NCI-H1092 treated with DMSO at 0.1 percent for 48 hours (cell line): ENCODE results near the gene KRT3.

Experiments
- DNase-seq: peaks from one replicate; lab custom pipeline; 2025; lab: John Stamatoyannopoulos, UW

The KRT3 gene

DNA sequence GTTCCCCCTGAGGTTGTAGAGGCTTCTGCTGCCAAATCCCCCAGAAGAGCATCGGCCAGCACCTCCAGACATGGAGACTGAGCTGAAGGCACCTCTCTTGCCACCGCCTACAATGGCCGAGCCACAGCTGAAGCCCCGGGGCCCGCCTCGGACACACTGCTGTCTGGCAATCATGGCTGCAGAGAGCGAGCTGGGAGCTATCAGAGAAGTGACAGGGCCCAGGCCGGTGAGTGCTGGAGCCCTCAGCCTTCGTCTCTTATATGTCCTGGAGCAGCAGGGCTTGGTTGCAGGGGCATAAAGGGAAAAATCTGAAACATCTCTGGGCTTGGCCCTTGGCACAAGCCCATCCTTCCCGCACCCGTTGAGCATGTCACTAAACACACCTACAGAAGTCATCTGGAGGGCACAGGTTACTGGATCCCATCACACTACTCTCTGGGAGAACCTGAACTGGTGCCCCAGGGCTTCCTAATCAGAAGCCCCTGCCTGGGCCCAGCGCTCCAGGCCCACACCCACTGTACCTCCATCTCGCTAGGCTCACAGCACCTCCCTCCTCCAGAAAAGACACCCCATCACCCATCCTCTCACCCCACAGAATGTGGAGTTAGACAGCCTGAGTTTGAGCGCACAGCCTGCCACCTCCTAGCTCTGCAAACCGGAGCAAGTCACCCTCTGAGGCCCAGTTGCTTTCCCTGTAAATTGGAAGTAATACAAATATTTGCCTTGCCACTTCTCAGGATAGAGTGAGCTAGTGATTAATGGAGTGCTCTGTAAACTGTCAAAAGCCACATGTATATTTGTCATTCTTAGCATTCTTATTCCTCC lies 18.2 kb upstream of the KRT3 start, which contains the start of gene KRT4:
KRT4 (minus strand) TSS at position 232 of the 825 bp plus-strand sequence; CDS start at position 174, 58 bp downstream.
- DNase-seq: peak; percentile 13

DNA sequence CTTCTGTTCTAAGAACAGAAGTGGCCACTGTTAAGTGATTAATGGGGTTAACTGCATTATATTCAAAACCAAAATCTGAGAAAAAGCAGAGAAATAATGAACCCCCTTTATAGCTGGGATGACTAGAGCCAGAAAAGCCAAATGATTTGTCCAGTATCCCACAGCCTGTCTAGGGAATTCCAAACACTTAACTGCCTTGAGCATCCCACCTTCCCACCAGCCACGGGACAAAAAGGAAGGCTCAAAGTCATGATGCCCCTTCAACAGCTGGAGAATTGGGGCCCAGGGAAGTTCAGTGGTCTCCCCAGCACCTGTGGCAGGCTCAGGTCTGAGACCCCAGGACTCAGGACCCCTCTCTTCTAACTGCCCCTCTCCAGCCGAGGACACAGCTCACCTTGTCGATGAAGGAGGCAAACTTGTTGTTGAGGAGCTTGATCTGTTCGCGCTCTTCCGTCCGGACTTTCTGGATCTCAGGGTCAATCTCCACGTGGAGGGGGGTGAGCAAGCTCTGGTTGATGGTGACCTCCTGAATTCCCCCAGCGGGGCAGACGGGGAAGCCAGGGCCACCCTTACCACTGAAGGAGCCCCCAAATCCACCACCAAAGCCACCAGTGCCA lies 17.4 kb upstream of the KRT3 start:
- no peak for DNase-seq

DNA sequence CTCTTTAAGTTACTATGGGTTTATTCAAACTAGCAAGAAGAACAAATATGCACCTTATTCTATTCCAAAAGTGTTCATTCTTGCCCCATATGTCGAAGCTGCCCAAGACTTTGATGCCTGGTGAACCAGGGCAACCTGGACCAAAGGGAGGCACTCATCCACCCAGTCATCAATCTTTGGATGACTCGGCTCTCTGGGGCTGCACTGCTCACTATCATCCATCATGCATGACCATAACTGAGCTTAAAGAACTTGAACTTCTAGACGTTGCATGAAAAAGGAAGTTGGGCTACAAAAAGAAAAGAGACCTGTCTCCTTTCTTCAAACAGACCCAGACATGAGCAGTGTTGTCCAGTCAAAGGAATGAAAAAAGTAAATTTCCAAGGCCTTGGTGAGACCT lies 16.8 kb upstream of the KRT3 start:
- DNase-seq: no peak

DNA sequence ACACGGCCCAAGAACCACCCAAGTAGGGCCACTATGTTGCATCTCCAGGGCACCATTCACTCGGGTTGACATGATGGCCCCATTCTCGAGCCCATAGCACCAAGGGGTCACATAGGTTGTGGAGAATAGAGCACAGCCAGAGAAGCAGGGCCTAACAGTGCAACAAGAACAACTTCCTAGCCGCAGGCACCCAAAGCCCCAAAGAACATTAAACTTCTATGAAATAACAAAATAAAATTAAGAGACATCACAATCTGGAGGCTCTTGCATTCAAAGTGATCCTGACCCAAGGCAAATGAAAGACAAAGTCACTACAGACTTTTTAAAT lies 16.1 kb upstream of the KRT3 start:
- DNase-seq: no peak

DNA sequence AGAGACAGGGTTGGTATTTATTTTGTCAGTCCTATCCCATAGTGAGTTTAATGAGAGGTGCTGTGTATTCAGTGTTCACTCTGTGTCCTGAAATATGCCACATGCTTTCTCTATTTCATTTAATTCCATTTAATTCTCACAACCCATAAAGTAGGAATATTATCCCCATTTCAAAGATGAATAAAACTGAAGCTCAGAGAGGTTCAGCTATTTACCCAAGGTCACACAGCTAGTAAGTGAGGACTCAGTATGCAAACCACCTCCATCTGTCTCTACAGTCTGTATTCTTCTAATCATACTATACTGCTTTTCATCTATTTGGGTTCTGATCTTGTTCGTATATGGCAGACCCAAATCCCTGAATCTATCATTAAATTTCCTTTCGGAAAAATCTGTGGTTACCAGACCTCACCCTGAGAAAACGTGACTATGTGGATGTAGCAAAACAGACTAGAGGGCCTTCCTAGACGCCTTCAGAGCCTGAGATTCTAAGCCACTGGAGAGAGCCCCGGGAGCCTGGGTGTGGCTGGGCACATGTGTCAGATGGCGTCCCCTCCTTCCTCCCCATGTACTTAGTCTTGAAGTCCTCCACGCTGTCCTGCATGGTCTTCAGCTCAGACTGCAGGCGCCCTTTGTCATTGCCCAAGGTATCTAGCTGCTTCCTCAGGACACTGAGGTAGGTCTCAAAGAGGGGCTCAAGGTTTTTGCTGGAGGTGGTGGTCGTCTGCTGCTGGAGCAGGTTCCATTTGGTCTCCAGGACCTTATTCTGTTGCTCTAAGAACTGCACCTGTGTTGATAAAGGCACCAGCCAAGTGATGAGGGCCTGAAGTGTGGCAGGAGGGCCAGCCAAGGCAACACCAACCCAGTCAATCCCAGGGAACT lies 15.5 kb upstream of the KRT3 start:
- DNase-seq: no peak

DNA sequence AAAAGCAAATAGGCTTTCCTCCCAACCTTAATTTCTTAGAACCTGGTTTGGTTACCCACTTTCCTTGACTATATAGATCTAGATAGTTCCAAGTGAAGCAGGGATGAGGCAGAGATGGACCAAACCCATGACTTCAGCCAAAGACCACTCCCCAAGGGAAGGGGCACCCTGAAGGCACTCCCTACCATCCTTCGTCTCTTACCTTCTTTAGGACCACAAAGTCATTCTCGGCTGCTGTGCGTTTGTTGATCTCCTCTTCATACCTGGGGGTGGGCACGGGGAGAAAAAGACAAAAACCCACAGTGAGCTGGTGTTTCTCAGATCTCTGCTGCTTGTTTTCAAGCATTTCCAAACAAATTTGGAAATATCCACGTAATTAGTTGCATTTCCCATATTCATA lies 14.6 kb upstream of the KRT3 start:
- no peak for DNase-seq

DNA sequence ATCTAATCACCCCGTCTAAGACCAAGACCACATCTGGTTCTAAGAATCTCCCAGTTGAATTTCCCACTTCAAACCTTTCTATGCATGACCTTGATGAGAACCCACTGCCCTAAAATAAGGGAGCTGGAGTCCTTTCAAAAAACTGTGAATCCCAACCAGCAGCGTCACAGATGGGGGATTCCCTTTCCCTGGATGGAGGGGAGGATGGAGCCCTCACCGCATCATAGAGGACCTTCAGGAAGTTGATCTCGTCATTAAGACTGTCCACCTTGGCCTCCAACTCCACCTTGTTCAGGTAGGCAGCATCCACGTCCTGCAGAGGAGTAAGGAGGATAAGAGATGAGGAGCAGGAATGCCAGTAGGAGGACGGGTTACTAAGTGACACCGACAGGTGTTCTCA lies 13.2 kb upstream of the KRT3 start:
- DNase-seq: no peak

DNA sequence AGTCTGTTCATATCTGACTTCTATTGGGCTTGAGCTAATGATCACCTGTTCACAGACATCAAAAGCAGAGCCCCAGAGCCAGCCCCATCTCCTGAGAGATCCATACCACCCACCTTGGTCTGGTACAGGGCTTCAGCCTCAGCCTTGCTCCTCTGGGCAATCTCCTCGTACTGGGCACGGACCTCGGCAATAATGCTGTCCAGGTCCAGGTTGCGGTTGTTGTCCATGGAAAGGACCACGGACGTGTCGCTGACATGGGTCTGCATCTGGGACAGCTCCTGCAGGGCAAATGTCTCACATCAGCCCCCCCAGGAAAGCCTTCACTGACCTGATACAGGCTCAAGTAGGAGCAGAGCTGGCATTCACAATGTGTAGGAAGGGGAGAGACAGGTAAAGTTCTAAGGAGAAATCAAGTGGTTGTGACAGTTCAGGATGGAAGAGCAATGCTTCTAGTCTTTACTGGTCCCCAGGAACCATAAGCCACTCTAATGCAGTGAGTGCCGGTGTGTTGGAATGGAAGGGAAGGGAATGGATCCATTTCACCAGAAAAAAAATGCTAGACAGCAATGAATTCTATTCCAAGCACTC lies 12.8 kb upstream of the KRT3 start:
- no peak for DNase-seq

DNA sequence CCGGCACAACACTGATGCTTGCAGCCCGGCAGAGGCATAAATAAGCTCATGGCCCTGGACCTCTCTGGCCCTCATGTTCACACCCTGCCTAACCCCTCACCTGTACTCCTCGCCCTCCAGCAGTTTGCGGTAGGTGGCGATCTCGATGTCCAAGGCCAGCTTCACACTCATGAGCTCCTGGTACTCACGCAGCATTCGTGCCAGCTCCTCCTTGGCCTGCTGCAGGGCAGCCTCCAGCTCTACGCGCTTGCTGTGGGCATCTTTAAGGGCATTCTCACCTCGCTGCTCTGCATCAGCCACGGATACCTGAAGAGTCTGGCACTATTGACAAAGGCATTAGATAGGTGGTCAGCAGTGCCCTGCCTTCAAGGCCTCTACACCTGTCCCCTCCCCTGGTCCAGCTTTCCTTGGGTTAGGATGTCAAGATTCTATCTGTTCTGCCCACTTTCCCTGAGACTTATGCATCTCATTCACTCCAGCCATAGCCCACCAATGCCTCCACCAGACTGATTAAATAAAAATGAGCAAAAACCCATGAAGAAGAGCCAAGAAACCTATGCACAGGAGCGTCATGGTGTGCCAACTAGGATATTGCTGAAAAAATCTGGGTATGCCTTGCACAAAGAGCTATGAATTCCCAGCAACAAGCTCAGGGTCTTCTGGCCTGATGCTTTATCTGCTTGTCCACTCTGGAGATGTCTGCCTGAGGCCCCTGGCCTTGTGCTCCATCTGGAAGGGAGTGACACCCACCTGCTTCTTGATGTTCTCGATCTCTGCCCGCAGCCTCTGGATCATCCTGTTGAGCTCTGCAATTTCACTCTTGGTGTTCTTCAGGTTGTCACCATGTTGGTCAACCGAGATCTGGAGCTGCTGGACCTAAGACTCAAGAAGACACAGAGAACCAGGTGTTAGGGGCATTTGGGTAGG lies 11.9 kb upstream of the KRT3 start:
- DNase-seq: no peak

DNA sequence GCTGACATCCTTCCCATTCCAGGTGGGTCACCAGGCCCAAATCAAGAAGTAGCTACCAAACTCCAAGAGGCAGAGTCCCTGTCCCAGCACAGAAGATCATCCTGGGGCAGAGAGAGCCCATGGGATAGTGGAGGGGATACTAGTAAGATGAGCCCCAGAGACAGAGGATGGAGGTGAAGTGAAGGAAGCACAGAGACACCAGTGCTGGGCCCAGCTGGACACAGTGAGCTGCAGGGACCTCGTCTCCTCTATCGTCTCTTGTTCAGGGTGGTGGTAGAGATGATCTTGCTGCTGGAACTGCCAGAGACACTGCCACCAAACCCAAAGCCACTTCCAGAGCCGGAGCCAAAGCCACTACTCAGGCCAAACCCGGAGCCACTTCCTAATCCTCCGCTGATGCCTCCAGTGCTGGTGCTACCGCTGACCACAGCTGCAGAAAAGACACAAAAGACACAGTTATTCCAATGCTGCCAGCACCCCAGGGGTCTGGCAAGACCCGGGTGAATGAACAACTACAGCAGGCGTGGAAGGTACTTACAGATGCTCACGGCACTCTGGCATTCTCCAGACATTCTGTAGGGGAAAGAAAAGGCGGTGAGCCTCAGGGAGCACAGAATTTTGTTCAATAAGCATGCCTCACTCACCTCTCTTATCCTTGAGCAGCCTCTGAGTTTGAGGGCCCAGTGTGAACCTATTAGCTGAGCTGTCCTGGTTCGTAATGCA lies 11.1 kb upstream of the KRT3 start:
- no peak for DNase-seq

DNA sequence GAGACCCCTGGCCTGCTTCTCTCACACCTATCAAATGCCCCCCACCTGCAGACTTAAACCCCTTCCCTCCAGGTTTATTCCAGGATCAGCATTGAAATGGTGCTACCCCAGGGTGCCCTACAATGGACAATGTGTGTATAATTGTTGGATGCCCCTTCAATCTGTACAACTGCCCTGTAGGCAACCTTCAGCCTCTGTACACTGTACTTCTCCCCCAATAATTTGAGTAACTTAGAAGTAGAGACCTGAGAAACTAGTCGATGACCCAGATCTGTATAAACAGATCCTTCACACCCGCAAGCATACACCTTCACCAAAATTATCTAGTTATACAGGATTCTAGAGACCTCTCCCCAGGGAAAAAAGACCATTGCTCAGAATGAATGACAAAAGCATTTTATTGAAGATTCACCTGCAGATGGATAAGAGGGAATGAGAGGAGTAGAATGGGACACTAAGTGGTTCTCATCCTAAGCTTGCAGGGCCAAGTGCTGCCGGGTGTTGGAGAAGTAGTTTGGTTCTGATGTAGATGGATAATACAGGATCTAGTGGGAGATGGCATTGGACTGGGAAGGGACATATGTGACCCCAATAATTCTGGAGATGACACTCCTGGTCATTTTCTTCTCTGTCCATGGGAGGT lies 10.4 kb upstream of the KRT3 start:
- no peak for DNase-seq

DNA sequence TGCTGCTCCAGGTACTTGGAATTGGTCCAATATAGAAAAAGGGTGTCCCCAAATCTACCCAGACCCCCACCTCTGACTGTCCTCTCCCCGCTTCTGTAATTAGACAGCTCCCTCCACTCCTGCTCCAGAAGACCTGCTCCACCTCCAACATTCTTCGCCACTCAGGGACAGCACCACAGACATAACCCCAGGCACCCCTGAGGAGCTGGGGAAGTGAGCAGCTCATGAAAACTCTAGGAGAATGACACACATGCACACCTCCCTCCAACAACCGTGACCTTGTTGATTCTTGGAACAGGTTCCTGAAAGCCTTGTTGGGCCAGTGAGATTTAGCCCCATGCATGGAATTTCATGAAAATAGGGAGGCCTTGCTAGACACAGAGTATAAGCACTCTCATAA lies 9.8 kb upstream of the KRT3 start:
- no peak for DNase-seq

DNA sequence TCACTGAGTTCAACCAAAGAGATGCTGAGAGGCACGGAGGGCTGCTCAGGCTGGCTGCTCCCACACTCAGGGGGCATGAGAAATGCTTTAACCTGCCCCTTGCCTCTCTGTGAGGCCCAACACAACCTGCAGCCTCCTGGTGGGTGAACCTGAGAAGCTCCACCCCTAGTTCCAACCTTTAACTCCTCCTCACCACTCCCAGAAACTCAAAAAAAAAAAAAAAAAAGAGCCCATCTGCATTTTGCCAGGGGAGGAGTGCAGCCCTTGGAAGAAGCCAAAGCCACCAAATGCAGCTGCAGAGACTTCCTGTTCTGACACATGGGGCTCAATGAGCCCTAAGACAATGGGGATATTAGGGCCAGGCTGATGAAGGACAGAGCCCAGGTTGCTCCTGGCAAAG lies 9.1 kb upstream of the KRT3 start:
- DNase-seq: no peak

DNA sequence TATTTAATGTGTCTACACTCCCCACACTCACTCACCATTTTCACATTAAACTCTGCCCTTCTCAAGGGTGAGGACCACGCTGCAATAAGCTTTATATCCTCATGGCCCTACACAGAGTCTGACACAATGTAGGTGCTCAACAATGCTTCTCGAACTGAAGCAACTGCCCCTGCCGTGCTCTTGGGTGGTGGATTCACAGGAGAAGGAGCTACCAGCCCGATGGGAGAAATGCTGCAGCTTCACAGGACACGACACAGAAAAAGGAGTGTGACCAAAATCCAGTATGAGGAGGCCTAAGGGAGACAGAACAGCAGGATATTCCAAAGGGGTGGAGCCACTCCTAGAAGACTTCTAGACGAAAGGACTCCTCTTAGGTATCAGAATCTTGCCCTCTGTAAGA lies 6.5 kb upstream of the KRT3 start:
- DNase-seq: no peak

DNA sequence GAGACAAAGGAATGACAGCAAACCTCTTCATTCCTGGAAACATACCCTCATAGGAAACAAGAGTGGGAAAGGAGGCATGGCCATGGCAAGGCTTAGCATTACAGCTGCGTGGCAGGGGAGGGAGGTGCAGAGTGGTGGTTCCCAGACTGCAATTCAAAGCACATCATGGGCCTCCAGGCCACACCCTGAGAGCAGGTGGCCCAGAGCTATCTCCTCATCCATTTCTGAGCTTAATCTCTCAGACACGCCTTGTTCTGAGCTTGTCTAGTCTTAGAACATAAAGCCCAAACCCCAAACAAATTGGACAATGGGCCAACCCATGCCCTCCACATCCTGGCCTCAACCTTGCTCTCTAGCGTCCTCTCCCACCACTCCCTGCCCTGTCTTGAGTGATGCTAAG lies 5.9 kb upstream of the KRT3 start:
- no peak for DNase-seq

DNA sequence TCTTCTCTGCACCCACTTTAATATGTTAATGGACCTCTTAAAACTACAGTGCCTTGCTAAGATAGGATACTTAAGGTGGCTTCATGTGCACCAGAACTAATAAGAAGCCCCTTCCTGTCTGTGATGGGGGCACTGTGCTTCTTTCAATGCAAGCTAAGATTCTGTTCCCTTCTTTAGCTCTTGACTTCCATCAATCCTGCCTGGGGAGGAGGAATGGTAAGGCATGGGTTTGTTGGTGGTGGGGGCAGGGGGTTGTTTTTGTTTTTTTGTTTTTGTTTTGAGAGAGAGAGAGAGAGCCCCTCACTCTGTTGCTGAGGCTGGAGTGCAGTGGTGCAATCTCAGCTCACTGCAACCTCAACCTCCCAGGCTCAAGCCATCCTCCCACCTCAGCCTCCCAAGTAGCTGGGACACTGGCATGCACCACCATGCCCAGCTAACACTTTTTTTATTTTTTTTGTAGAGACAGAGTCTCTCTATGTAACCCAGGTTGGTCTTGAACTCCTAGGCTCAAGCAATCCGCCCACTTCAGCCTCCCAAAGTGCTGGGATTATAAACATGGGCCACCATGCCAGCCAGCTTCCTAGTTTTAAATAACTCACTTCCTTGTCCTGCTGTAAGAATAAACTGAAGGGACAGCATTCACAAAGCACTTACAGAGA lies 4.5 kb upstream of the KRT3 start:
- DNase-seq: no peak

DNA sequence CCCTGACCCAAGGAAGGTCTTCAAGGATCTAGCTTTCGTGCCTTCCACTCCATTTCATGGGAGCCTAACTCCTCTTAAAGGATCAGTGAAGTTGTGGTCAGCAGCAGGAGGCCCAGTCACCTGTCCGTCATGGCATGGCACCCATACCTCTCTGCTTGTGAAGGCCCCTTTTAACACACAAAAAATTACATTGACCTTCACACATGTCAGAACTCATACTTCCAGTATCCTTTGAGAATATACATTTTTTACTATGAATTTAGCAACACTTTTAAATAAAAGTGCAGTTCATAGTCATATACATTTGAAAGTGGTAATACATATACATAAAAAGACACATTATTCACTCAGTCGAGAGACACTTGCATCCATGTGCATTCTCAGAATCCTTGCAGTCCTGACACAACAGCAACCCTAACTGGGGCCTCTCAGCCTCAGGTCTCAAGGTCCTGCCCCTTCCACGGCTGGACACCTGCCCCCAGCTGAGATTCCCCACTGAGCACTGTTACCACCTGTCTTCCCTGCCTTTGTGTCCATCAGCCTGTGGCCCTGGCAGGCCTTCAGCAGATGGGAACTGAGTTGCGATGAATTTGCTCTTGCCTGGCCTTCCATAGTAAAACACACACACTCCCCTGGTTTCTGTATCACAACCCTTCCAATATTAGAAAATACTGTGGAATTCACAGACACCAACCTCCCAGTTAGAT lies 3.7 kb upstream of the KRT3 start:
- no peak for DNase-seq

DNA sequence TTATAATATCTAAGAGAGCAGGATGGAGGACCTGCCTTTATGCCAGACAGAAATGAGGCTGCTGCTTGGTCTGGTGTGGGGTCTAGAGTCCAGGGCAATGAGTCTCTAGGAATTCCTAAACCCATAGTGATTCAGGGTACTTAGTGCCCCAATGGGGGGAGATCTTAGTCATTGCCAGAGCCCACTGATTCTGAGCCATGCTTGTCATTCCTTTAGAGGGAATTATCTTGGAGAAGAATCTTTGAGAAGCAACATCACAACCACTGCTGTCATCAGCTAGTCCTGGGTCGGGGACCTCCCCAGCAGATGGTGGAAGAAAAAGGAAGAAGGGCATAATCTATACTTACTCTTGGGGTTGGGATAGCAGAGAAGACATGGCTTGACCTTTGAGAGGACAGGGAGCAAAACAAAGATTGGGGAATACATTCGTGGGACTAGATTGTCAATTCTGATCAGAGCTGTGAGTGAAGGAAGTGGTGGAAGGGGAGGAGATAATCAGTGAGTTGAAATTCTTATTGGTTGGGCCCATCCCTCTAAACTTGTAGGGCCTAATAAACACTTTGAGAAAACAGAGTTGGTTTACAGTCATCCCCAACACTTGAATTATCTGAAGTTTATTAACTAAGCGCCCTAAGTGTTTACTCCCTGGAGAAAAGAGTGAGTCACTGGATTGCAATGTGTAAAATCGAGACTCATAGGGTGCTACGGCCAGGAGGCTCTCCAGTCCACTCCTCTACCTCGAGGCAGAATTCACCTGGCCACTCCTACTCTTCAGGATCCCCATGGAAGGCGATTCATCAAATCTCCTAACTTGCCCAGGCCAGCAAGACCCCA lies 3.0 kb upstream of the KRT3 start:
- no peak for DNase-seq
